Keratinocyte (primary cell): ENCODE data around the gene THOP1.

ENCODE experiments used
- EZH2 ChIP-seq: IDR thresholded peaks from one replicate; pipeline ENCODE4 v1.6.1; 2012; ENCODE audit warnings: inconsistent platforms, mild to moderate bottlenecking, low read length, moderate library complexity
- TF ChIP-seq, protein P1 (sequence below), 3 experiments: IDR thresholded peaks in 1 of 3; conservative IDR thresholded peaks in 1 of 3; optimal IDR thresholded peaks in 1 of 3; 2 replicates in 2 of 3; 3 replicates in 1 of 3; pipeline versions ENCODE3 to v1.5.1; 2011; ENCODE audit warnings: low read length in 3 of 3, mild to moderate bottlenecking in 3 of 3, moderate library complexity in 2 of 3, control low read depth in 1 of 3, inconsistent platforms in 1 of 3; ENCODE audit not compliant: insufficient read depth in 2 of 3; ENCODE audit errors: extremely low read depth in 1 of 3

DNA sequence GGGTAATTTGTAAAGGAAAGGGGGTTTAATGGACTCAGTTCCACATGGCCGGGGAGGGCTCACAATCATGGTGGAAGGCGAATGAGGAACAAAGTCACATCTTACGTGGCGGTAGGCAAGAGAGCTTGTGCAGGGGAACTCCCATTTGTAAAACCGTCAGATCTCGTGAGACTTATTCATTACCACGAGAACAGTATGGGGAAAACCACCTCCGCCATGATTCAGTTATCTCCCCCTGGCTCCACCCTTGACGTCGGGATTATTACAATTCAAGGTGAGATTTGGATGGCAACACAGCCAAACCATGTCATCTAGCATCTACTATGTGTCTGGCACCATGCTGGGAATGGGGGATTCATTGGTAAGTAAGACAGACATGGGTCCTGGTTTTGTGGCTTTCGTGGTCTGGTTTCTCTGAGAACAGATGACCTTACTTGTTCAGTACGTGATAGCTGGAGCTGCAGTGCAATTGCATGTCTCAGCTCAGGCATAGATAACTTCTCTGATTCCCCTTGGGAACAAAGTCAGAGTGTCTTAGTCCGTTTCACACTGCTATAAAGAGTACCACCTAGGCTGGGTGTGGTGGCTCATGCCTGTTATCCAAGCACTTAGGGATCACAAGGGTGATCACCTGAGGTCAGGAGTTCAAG lies 42.7 kb downstream of the THOP1 start:
- TF ChIP-seq, protein P1, sequence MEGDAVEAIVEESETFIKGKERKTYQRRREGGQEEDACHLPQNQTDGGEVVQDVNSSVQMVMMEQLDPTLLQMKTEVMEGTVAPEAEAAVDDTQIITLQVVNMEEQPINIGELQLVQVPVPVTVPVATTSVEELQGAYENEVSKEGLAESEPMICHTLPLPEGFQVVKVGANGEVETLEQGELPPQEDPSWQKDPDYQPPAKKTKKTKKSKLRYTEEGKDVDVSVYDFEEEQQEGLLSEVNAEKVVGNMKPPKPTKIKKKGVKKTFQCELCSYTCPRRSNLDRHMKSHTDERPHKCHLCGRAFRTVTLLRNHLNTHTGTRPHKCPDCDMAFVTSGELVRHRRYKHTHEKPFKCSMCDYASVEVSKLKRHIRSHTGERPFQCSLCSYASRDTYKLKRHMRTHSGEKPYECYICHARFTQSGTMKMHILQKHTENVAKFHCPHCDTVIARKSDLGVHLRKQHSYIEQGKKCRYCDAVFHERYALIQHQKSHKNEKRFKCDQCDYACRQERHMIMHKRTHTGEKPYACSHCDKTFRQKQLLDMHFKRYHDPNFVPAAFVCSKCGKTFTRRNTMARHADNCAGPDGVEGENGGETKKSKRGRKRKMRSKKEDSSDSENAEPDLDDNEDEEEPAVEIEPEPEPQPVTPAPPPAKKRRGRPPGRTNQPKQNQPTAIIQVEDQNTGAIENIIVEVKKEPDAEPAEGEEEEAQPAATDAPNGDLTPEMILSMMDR (optimal IDR thresholded peaks at IDR 0.05 in 1 of 3, IDR thresholded peaks at IDR 0.05 in 1 of 3, conservative IDR thresholded peaks at IDR 0.05 in 1 of 3; ENCODE audit: extremely low read depth in 1 of 3, insufficient read depth in 2 of 3, low read length in 3 of 3), result no peak
- TF ChIP-seq EZH2, result no peak
